Mesendoderm (in vitro differentiated cells): Measurements from ENCODE around the gene F2RL1.

ENCODE experiments used
- DNase-seq: peaks from one replicate; pipeline ENCODE4 v3.0.0; 2013
- H2AK5ac ChIP-seq: 2 replicates; pipeline ENCODE4 v1.6.1; 2013; ENCODE audit warnings: low read length, inconsistent platforms
- H2BK120ac ChIP-seq: 2 replicates; pipeline ENCODE4 v1.6.1; 2013; ENCODE audit warnings: low read depth, mild to moderate bottlenecking, low read length, moderate library complexity, mixed read lengths
- H2BK15ac ChIP-seq: replicated peaks from 2 replicates; pipeline ENCODE4 v1.6.1; 2013; ENCODE audit warnings: low read depth, mild to moderate bottlenecking, moderate library complexity
- H2BK5ac ChIP-seq: 2 replicates; pipeline ENCODE4 v1.6.1; 2013; ENCODE audit warnings: low read length, inconsistent platforms
- H3K18ac ChIP-seq: 2 replicates; pipeline ENCODE4 v1.6.1; 2013; ENCODE audit warnings: mild to moderate bottlenecking, low read length, mixed read lengths
- H3K23ac ChIP-seq: one replicate; pipeline ENCODE4 v1.6.1; 2013; ENCODE audit warnings: low read length
- H3K27ac ChIP-seq: 2 replicates; pipeline ENCODE4 v1.5.1; 2013; ENCODE audit warnings: low read depth, mild to moderate bottlenecking, inconsistent platforms, low read length, moderate library complexity
- H3K27me3 ChIP-seq: 2 replicates; pipeline ENCODE4 v1.6.1; 2013; ENCODE audit warnings: low read length, control low read depth, mild to moderate bottlenecking, inconsistent platforms; ENCODE audit not compliant: insufficient read depth, poor library complexity
- H3K36me3 ChIP-seq: 2 replicates; pipeline ENCODE4 v1.6.1; 2013; ENCODE audit warnings: low read length, inconsistent platforms; ENCODE audit not compliant: control insufficient read depth, insufficient read depth
- H3K4ac ChIP-seq: one replicate; pipeline ENCODE4 v1.6.1; 2013; ENCODE audit warnings: low read depth, mild to moderate bottlenecking, low read length, moderate library complexity
- H3K4me1 ChIP-seq: 2 replicates; pipeline ENCODE4 v1.6.1; 2013; ENCODE audit warnings: low read depth, low read length, inconsistent platforms; ENCODE audit not compliant: control insufficient read depth
- H3K4me2 ChIP-seq: 2 replicates; pipeline ENCODE4 v1.6.1; 2013; ENCODE audit warnings: low read length
- H3K4me3 ChIP-seq: 2 replicates; pipeline ENCODE4 v1.5.1; 2013; ENCODE audit warnings: mild to moderate bottlenecking, low read length
- H3K56ac ChIP-seq: one replicate; pipeline ENCODE4 v1.6.1; 2013; ENCODE audit warnings: low read length
- H3K79me1 ChIP-seq: 2 replicates; pipeline ENCODE4 v1.6.1; 2013; ENCODE audit warnings: low read length, inconsistent platforms
- H3K79me2 ChIP-seq: 2 replicates; pipeline ENCODE4 v1.6.1; 2013; ENCODE audit warnings: mild to moderate bottlenecking, low read length; ENCODE audit not compliant: control insufficient read depth, insufficient read depth
- H3K9ac ChIP-seq: 2 replicates; pipeline ENCODE4 v1.6.1; 2013; ENCODE audit warnings: low read length, inconsistent platforms
- H4K5ac ChIP-seq: one replicate; pipeline ENCODE4 v1.6.1; 2013; ENCODE audit warnings: low read length
- H4K8ac ChIP-seq: one replicate; pipeline ENCODE4 v1.6.1; 2013; ENCODE audit warnings: low read depth, mild to moderate bottlenecking, control low read depth, low read length, moderate library complexity
- WGBS: extraction: QIAGEN DNeasy Blood & Tissue Kit; methylation state at CpG from one replicate; pipeline ENCODE4 v1.1.7; 2013; ENCODE audit warnings: low lambda C conversion rate, missing lambda C conversion rate; ENCODE audit not compliant: insufficient coverage; ENCODE audit errors: extremely low coverage; 5-methylcytosine and 5-hydroxymethylcytosine counted together

Gene F2RL1

DNA sequence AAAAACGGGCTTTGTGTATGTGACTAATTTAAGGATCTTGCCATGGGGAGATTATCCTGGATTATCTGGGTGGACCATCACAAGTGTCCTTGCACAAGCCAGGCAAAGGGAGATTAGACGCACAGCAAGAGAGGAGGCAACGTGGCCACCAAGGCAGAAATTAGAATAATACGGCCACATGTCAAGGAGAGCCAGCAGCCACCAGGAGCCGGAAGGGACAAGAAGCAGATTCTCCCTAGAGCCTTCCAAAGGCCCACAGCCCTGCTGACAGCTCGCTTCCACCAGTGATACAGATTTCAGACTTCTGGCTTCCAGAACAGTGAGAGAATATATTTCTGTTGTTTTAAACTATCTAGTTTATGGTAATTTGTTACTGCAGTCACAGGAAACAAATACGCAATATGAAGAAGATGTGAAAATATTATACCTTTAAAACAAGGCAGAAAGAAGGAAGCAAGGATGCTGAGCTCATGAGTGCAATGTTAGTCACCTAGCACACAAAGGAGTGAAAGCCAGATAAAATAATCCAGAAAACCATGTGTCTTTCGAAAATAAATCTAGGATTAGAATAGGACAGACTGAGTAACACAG, 28.7 kb upstream of the F2RL1 start:
- H4K5ac ChIP-seq, result no peak overlapping the region

DNA sequence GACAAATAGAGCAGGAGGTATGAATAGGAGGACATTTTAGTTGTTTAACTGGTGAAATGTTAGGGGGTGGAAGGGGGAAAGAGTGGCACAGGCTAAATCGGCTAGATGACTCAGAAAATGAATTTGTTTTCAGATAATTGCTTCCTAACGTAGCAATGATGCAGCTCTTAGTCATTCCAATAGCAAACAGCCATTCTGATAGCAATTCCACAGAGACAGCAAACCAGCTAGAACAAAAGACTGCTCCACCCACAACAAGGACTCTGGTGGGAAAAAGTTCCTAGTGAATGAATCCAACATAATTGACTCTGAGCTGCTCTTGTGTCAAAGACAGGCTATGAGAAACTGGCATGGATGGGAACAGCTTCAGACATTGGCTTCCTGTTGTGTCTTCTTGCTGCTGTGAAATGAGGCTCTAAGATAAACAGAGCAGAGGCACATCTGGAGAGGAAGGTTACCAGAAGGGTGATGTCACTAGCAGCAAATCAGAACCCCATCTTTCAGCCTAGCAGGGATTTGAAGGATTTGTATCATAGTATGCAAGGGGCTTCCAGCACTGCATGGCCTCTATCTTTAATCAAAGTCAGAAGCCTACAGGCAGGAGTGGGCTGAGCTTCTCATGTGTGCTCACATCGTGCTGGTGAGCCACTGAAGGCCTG, 28.1 kb upstream of the F2RL1 start:
- Histone ChIP-seq H4K8ac (no peak overlapping the region), H3K27me3 (no peaks in the 10 kb centered on the region), H2BK5ac (no peak overlapping the region), H3K4me2 (no peak overlapping the region), H3K36me3 (no peaks in the 10 kb centered on the region), H2BK120ac (no peak overlapping the region), H2AK5ac (no peak overlapping the region), H3K4me3 (no peak overlapping the region), H3K4me1 (no peaks in the 10 kb centered on the region), H2BK15ac (no peak overlapping the region), H3K4ac (no peak overlapping the region), H3K23ac (no peak overlapping the region), H3K79me1 (no peaks in the 10 kb centered on the region), H3K18ac (no peak overlapping the region), H3K56ac (no peak overlapping the region), H4K5ac (no peak overlapping the region), H3K79me2 (no peaks in the 10 kb centered on the region), H3K9ac (no peak overlapping the region), H3K27ac (no peak overlapping the region)
- peak; percentile 59 for DNase-seq
- no CpG with 5 or more reads among the region's 3 CpGs for WGBS

More for the DNA sequence above, 28.7 kb upstream of the F2RL1 start:
- Histone ChIP-seq H3K79me1 (no peaks in the 10 kb centered on the region), H4K8ac (no peak overlapping the region), H2BK5ac (no peak overlapping the region), H3K4me3 (no peak overlapping the region), H3K23ac (no peak overlapping the region), H2AK5ac (no peak overlapping the region), H3K27me3 (no peaks in the 10 kb centered on the region), H3K18ac (no peak overlapping the region), H3K56ac (no peak overlapping the region), H2BK15ac (no peak overlapping the region), H3K79me2 (no peaks in the 10 kb centered on the region), H3K36me3 (no peaks in the 10 kb centered on the region), H3K4ac (no peak overlapping the region), H3K4me2 (no peak overlapping the region), H3K4me1 (no peaks in the 10 kb centered on the region), H3K9ac (no peak overlapping the region), H3K27ac (no peak overlapping the region), H2BK120ac (no peak overlapping the region)
- WGBS, result no CpG with 5 or more reads among the region's 8 CpGs
- peak; percentile 28 for DNase-seq

DNA sequence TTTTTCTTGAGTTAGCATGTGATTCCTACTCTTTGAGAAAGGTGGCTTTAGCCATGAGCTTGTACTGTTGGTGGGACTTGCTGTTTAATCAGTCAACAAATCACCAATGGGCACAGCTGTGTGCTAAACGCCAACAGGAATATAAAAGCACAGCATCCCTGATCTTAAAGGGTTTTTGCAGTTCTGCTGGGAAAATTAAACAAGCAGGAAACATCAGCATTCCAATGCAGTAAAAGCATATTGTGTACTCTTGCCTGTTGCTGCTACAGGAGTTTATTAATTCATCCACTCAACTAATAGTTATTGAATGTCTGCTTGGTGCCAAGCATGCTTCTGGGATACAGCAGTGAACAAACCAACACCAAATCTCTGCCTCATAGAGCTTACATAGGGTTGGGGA, 27.4 kb upstream of the F2RL1 start:
- H2AK5ac ChIP-seq, result no peak overlapping the region
- no peak overlapping the region for H4K8ac ChIP-seq
- H3K4me3 ChIP-seq, result no peak overlapping the region
- no peaks in the 10 kb centered on the region for H3K4me1 ChIP-seq
- no peak overlapping the region for H3K23ac ChIP-seq
- WGBS, result no CpG with 5 or more reads among the region's 1 CpG
- H3K9ac ChIP-seq, result no peak overlapping the region
- H3K27me3 ChIP-seq, result no peaks in the 10 kb centered on the region
- no peaks in the 10 kb centered on the region for H3K79me2 ChIP-seq
- no peak overlapping the region for H2BK5ac ChIP-seq
- no peak overlapping the region for H3K4ac ChIP-seq
- no peak for DNase-seq
- no peak overlapping the region for H3K27ac ChIP-seq
- no peaks in the 10 kb centered on the region for H3K36me3 ChIP-seq
- H2BK120ac ChIP-seq, result no peak overlapping the region
- no peak overlapping the region for H3K4me2 ChIP-seq
- no peak overlapping the region for H3K56ac ChIP-seq
- H3K79me1 ChIP-seq, result no peaks in the 10 kb centered on the region
- no peak overlapping the region for H2BK15ac ChIP-seq
- no peak overlapping the region for H3K18ac ChIP-seq
- H4K5ac ChIP-seq, result no peak overlapping the region

DNA sequence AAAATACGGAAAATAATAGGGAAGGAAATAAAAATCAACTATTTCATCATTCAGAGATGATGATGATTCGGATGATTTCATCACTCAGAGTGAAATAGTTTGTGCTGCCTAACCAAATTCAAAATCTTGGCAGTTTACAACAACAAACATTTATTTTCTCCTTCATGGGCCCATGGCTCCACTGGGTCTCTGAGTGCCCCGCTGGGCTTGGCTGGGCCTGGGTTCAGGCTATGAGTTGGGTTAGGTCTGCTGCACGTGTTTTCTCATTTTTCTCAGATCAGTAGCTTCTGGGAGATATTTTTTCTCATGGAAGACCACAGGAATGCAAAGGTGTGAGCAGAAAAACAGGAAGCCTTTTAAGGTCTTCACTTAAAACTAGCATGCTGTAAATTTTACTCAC, 24.0 kb upstream of the F2RL1 start:
- Histone ChIP-seq H4K5ac (no peak overlapping the region), H3K4me3 (no peak overlapping the region), H3K79me2 (no peaks in the 10 kb centered on the region), H3K36me3 (no peaks in the 10 kb centered on the region), H2AK5ac (no peak overlapping the region), H2BK120ac (peak overlapping the region; percentile 86), H2BK15ac (no peak overlapping the region), H3K4ac (no peak overlapping the region), H3K27me3 (no peaks in the 10 kb centered on the region), H3K9ac (no peak overlapping the region), H3K27ac (no peak overlapping the region), H3K23ac (no peak overlapping the region), H3K4me1 (no peaks in the 10 kb centered on the region), H3K79me1 (no peaks in the 10 kb centered on the region), H3K4me2 (no peak overlapping the region), H3K18ac (peak overlapping the region; percentile 82), H2BK5ac (no peak overlapping the region), H3K56ac (no peak overlapping the region), H4K8ac (peak overlapping the region; percentile 65)
- no CpG with 5 or more reads among the region's 4 CpGs for WGBS
- DNase-seq, result no peak

DNA sequence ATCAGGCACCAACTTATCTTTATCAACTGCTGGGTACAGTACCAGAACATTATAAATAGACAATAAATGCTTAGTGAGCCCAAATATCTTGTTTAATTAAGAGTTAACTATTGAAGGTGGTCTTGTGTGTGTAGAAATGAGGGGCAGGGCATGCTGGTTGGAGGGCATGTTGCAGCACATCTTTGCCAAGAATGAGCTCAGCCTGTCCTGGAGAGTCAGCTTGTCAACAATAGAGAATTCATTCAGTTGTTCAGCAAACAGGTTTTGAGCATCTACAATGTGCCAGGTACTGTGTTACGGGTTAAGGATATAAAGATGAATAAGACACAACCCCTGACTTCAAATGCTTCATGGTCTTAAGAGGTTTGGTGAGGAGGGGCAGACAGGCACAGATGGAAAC, 19.2 kb upstream of the F2RL1 start:
- no peaks in the 10 kb centered on the region for H3K79me1 ChIP-seq
- no peaks in the 10 kb centered on the region for H3K4me1 ChIP-seq
- H2BK15ac ChIP-seq, result no peak overlapping the region
- no peak overlapping the region for H4K8ac ChIP-seq
- H3K23ac ChIP-seq, result no peak overlapping the region
- no peak overlapping the region for H3K27ac ChIP-seq
- no peak overlapping the region for H3K4me3 ChIP-seq
- H3K18ac ChIP-seq, result no peak overlapping the region
- no peak overlapping the region for H2AK5ac ChIP-seq
- H2BK5ac ChIP-seq, result no peak overlapping the region
- H3K9ac ChIP-seq, result no peak overlapping the region
- H3K56ac ChIP-seq, result no peak overlapping the region
- no peaks in the 10 kb centered on the region for H3K36me3 ChIP-seq
- no CpG with 5 or more reads among the region's 1 CpG for WGBS
- H2BK120ac ChIP-seq, result no peak overlapping the region
- H3K4ac ChIP-seq, result no peak overlapping the region
- no peak overlapping the region for H4K5ac ChIP-seq
- DNase-seq, result no peak
- H3K79me2 ChIP-seq, result no peaks in the 10 kb centered on the region
- H3K4me2 ChIP-seq, result no peak overlapping the region
- H3K27me3 ChIP-seq, result no peaks in the 10 kb centered on the region

- no peak overlapping the region for H2AK5ac ChIP-seq
- no peak for DNase-seq
- H2BK5ac ChIP-seq, result no peak overlapping the region
- no peak overlapping the region for H3K4ac ChIP-seq
- H2BK120ac ChIP-seq, result no peak overlapping the region
- no peak overlapping the region for H3K4me3 ChIP-seq
- no peak overlapping the region for H4K8ac ChIP-seq
- no peak overlapping the region for H3K56ac ChIP-seq
- WGBS, result no CpG with 5 or more reads among the region's 3 CpGs
- H2BK15ac ChIP-seq, result no peak overlapping the region
- no peaks in the 10 kb centered on the region for H3K36me3 ChIP-seq
- no peak overlapping the region for H3K4me2 ChIP-seq
- no peaks in the 10 kb centered on the region for H3K79me2 ChIP-seq
- H3K18ac ChIP-seq, result no peak overlapping the region
- H3K79me1 ChIP-seq, result no peaks in the 10 kb centered on the region
- no peak overlapping the region for H3K9ac ChIP-seq
- H3K27ac ChIP-seq, result no peak overlapping the region
- no peaks in the 10 kb centered on the region for H3K27me3 ChIP-seq
- no peak overlapping the region for H3K23ac ChIP-seq
- H3K4me1 ChIP-seq, result no peaks in the 10 kb centered on the region
- no peak overlapping the region for H4K5ac ChIP-seq
Measured at GRCh38 chr5:76800579-76800978, 18.3 kb upstream of the F2RL1 start.
